HG03064 (cell line): ENCODE data around the gene GIGYF1.

Experiments
- ATAC-seq: cut with Tn5 transposase; IDR thresholded peaks from one replicate; pipeline ENCODE4 v1.9.1; 2021; ENCODE audit warnings: low read depth; ENCODE audit not compliant: unreplicated experiment

GIGYF1 gene

DNA sequence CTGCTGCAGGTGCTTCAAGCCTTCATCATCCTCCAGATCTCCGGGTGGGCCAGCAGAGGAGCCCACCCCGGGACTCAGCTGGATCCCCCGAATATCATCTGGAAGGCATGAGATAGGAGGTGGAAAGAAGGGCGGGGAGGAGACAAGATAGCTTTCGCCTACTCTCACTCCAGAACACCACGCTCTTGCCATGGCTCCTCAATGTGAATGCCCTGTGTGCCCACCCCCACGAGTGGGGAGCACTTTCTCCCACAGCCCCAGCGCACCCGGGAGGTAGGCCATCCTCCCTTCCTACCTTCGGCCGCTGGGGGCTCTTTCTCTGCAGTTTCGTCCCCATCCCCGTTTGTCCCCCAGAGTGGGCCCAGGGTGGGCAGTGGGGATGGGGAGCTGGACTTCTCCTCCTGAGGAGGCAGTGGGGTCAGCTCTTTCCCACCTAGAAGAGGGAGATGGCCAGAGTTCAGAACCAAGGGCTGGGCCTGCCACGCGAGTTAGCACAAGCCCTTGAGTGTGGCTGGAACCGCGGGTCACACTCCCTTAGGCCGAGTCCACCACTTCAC lies 8.9 kb downstream of the GIGYF1 start:
- no peak for ATAC-seq

DNA sequence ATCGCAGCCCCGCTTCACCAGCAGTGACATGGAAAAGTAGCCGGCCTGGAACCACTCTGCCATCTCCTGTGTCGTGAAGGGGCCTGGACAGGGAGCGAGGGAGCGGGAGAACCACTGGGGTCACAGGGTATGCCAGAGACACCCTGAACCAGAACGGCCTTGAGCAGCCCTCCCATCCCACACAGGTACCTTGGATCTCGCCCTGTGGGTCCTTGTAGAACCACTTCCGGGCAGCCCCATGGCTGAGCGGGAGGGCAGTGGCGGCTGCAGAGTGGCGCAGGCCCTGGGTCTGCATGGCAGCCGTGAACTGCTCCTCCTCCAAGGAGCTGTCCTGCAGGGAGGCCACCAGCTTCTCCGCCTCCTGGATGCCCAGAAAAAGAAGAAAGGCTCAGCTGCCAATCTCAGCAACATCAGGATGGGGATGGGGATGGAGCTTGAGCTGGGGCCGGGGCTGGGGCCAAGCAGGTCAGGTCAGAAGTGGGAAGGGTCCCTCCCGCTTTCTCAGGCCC lies 9.5 kb downstream of the GIGYF1 start:
- no peak for ATAC-seq

DNA sequence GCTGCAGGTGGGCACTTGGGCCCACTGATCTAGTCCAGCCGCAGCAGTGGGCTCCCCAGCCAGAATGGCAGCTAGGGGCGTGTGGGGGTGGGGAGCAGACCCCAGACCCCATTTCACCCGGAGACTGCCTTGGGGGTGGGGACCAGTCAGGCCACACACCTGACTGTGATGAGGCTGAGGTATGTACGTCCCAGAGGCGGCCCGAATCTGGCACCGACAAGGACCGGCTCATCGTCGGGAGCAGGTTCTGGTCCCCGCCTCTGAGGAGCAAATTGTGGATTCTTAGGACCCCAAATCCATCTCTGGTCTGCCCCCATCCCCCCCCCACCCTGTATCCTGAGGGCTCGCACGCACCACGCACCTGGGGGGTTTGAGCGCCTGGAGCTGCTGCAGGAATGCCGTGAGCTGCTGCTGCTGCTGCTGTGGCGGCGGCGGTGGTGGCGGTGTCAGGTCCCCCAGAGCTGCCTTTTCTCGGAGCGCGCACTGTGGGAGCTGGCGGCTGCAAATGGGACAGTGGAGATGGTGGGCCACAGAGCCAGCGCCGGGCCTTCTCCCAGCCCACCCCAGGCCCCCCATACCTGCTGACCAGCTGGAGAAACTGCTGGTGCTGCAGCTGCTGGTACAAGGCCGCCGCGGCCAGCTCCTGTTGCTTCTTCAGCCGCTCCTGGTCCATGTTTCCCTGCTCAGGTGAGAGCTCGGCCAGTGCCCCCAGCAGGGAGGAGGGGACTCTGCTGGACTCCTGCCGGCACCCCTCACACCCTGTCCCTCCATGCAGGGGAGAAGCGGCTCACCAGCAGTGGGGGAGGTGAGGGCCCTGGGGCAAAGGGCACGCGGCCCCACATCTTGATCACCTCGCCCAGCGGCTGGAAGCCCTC lies 10.2 kb downstream of the GIGYF1 start:
- ATAC-seq, result no peak

DNA sequence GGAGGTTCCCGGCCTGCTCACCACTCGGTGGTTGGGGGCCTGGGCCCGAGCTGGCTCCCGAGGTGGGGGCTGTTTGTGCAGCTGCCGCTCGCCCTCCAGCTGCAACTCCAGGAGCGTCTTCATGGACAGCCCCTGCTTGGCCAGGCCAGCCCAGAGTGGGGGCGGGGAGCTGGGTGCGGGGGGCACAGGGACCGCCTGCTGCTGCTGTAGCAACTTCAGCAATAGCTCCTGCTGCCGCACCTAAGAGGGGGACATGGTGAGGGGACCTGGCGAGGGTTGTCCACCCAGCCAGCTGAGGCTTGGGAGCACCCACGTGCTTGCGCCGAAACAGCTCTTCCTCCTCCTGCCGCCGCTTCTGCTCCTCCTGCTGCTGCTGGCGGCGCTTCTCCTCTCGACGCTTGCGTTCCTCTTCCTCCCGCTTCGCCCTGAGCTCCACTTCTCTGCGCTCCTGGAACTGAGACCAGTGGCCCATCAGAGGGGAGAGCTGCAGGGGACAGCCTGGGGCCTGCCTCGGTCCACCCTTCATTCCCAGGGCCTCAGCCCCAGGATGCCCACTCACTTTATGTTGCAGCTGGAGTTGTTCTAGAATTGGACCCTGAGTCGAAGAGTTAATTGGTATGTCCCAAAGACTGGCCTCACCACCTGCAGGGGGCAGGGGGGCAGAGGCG lies 10.9 kb downstream of the GIGYF1 start:
- no peak for ATAC-seq

DNA sequence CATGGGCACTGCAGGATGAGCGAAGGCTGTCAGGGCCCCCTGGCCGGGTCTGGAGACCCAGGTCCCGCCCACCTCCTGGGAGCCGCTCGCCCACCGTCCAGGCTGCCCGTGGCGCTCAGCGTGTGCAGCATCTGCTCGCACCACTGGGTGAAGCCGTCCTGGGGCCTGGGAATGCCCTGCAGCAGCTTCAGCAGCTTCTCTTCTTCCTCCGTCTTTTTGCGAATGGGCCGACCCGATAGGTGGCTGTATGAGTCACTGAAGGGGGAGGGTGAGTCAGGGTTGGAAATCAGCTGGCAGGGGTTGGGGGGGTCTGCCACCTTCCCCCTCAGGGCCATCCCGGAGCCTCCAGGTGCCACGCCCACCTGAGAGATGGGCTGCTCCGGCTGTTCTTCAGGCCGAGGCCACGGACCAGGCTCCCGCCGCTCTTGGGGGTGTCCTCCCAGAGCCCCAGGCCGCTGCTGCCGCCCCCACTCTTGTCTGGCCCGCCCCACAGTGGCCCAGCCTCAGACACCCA lies 11.8 kb downstream of the GIGYF1 start:
- no peak for ATAC-seq

DNA sequence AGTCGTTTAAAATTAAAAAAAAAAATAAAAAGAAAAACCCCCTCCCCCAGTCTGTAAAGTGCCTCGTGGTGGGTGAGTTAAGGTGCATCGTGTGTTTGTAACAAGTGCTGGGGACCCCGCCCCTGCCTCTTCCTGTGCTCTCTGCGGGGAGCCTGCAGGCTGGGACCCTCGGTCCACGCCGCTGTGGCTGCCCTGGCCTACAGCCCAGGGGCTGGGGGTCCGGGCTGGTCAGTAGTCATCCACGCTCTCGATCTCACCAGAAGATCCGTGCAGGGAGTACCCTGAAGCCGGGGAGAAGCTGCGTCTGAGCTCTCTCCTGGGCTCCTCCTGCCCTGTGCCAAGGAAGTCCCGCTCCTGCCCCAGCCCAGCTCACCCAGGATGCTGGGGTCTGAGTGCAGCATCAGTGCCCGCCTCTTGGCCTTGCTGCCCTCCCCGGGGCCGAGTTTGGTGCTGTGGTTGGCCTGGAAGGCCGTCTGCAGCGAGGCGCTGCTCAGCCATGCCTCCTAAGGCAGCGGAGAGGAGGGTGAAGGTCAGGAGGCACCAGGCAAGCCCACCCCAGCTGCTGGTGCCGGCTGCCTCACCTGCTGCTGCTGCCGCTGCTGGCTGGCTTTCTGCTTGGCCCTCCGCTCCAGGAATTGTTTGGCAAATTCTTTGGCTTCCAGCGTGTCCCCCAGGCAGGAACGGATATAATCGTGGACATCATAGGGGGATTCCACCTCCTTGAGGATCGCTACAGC lies 12.4 kb downstream of the GIGYF1 start:
- ATAC-seq, result no peak

DNA sequence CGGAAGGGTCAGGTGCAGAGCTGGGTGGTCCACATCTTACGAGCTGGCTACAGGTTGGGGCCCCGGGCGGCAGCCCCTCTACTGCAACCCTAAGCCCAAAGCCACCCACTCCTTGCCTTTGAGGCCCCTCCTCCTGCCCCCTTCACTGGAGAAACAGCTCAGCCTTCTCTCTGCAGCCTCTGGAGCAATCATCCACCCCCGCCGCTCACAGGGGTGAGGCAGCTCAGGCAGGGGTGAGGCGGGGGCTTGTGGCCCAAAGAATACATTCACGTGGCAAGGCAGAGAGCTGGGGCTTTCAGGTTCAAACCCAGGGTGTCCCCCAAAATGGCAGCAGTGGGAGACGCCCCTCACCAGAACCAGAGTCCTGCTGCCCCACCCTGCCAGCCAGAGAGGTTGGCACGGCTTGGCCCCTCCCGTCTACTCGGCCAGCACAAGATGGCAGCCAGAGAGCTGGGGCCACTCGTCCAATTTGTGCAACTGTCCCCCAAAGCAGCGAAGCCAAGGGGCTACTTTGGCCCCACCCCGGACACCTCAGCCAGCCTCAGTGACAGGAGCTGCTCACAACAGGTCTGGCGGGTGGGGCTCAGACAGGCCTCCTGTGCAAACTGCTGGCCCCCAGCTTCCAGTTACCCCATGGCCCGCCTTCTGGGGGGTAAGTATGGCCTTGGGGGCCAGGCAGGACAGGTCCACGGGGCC lies 13.3 kb downstream of the GIGYF1 start:
- ATAC-seq, result no peak

DNA sequence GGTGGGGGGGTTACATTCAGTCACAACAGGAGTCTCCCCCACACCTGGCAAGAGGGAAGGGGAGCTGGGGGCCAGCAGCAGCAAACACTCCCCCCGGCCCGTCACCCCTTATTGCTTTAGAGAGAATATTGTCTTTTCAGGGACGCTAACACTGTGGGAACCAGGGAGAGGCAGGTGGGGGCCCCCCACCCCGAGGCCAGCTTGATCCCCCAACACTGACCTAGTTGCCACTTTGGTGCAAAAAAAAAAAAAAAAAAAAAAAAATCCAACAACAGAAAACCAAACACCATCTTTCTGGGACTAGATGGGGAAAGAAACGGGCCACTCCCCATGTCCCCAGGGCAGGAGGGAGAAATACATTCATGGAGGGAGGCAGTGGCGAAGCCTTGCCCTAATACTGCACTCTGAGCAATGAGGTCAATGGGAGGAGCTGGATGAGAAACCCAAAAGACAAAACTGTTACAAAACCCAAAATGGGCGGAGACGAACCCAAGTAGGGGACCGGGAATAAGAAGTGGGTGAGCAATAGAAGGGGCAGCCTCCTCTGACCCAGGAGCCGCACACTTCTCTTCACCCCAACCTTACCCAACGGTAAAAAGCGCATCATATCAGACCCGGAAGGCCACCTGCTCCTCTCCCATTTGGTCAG lies 14.0 kb downstream of the GIGYF1 start:
- ATAC-seq, result no peak

DNA sequence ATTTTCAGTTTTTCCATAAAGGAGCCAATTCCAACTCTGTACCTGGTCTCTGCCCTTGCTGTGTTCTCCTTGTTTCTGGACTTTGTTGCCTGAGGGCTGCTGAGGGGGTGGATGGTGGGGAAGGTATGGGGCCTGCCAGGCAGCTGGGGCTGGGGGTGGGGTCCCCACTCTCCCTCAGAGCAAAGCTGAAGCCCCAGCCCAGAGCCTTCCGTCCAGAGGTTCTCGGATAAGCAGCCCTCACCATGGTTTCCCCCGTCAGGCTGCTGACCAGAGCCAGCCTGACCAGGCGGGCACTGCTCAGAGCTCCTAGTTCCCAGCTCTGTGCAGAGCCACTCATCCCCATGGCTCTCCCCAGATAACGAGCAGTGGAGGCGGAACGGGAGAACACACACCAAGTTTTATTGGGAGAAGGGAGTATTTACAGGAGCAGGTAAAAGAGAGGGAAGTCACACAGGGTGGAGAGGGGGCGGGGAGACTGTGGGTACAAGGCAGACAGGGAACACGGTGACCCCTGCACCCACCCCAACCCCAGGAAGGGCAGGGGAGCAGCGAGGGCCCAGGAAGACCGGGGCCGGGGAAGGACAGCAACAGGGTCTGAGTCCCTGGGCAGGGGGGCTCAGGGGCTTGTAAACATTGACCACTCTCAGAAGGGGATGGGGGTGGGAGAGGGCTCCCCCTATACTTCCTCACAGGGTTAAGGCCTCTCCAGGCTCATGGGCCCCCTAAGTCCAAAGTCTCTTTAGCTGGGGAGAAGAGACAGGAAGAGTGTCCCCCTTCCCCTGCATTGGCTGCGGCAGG lies 14.7 kb downstream of the GIGYF1 start:
- ATAC-seq, result no peak

DNA sequence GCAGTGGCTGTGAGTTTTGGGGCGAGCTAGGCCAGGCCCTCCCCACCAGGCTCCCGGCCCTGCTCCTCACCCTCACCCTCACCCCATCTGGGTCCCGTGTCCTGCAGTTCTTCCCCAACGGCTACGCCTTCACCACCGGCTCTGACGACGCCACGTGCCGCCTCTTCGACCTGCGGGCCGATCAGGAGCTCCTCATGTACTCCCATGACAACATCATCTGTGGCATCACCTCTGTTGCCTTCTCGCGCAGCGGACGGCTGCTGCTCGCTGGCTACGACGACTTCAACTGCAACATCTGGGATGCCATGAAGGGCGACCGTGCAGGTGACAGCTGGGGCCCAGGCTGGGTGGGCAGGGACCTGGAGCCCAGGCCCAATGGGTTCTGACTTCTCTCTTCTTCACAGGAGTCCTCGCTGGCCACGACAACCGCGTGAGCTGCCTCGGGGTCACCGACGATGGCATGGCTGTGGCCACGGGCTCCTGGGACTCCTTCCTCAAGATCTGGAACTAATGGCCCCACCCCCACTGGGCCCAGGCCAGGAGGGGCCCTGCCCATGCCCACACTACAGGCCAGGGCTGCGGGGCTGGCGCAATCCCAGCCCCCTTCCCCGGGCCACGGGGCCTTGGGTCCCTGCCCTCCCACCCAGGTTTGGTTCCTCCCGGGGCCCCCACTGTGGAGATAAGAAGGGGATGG lies 15.6 kb downstream of the GIGYF1 start:
- no peak for ATAC-seq

DNA sequence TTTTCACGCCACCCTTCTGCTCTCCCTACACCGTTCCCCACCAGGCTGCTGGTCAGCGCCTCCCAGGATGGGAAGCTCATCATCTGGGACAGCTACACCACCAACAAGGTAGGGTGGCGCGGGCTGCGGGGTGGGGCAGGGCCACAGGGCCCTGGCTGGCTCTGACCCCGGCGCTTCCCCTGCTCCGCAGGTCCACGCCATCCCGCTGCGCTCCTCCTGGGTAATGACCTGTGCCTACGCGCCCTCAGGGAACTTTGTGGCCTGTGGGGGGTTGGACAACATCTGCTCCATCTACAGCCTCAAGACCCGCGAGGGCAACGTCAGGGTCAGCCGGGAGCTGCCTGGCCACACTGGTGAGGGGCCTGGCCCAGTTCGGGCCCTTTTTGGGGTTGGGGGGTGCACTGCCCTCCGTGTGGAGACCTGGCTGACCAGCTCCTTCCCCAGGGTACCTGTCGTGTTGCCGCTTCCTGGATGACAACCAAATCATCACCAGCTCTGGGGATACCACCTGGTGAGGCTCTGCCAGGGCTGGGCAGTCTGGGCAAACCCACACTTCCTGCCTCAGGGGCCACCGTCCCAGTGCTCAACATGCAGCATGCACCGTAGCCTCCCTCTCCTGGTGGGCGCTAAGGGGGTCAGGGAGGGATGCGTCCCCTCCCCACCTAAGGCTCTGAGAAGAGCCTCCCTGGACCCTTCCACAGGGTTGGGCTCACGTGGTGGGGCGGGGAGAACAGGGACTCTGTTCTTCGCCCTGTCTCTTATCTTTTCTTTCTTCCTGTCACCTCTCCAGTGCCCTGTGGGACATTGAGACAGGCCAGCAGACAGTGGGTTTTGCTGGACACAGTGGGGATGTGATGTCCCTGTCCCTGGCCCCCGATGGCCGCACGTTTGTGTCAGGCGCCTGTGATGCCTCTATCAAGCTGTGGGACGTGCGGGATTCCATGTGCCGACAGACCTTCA lies 16.5 kb downstream of the GIGYF1 start:
- ATAC-seq, result no peak

DNA sequence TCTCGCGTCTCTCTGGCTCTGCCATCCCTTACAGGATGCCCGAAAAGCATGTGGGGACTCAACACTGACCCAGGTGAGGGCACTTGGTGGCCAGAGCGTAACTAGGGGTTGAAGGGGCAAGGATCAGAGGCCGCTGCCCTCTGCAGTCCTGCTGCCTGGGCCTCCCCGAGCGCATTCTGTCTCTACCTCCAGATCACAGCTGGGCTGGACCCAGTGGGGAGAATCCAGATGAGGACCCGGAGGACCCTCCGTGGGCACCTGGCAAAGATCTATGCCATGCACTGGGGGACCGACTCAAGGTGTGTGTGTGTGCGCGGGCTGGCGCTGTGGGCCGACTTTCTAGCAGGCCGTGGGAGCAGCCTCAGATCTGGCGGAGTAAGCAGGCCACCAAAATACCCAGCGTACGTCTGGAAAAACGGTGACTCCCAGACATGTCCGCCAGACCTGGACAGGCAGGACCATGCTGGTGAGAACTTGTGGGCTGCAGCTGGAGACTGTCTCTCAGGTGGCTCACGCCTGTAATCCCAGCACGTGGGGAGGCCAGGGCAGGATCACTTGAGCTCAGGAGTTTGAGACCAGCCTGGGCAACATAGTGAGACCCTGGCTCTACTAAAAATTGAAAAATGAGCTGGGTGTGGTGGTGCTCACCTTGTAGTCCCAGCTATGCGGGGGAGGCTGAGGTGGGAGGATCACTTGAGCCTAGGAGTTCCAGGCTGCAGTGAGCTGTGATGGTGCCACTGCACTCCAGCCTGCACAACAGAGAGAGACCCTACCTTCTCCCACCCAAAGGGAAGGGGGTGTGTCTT lies 17.3 kb downstream of the GIGYF1 start:
- no peak for ATAC-seq

DNA sequence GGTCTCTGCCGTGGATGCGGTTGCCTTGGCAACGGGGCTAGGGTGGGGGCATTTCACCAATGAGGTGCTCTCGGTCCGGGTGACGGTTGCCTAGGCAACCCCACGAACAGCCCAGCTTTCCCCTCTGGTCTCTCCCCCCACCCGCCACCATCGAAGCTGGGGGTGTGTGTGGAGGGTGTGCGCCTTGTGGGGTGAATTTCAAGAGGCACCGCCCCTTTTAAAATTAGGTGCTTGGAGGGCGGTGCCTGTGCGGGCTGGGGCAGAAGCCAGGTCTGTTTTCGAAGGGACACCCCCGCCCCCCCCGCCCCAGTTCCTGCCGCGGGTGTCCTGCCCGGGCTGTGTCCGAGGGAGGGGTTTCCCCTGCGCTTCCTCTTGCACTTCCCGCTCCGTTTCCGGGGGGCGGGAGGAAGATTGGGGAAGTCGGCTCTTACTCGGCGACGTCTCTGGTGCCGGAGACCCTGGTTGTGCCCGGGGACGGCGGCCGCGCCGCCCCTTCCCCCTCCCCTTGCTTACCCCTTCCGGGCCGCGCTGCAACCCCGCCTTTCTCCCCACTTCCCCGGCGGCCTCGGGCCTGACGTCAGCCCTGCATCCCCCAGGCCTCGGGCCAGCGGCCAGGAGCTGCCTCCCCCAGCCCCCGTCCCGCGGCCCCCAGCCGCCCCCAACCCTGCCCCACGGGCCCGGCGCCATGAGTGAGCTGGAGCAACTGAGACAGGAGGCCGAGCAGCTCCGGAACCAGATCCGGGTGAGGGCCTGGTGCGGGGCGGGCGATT lies 18.3 kb downstream of the GIGYF1 start:
- no peak for ATAC-seq

DNA sequence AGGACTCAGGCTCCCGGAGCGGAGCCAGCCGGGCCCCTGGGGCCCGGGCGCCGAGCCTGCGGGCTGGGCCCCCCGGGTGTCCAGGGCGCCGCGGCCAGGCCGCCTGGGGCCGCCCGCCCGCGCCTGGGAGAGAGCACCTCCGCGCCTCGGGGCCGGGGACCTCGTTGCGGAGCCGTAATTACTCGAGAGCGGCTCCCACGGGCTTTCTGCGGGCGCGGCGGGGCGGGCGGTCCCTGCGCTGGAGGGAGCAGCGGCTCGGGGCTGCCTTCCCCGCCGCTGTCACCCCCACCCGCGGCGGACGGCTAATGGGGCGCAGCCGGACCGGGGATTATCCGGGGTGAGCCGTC lies 19.0 kb downstream of the GIGYF1 start:
- no peak for ATAC-seq

DNA sequence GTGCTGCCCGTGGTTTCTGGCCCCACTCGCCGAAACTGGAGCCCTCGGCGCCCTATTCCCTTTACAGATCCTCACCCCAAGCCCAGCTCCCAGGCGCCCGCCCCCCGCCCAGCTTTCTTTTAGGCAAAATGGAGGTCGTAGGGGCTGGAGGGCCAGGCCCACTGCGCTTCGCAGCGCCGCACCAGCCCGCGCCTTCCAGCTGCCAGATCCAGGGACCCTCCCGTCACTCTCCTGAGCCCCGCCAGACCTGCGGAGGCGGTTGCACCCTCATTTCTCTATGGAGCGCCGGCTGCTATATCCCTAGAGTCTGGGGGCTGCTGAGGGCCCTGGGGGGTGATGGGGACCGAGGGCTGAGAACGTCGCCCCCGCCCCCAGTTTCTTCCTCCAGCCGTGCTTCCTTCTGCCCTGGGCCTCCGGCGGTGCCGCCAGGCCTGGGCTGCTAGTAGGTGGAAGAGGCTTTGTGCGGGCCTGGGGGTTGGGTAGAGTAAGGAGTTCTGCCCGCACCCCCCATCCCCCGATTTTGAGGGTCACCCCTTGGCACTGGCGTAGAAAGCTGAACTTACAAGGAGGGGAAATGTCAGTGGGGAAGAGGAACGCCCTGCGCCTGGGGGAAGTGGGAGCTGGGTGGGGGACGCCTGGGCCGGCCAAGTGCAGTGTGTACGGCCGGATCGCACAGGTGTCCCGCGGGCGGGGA lies 19.5 kb downstream of the GIGYF1 start:
- ATAC-seq, result no peak
